HG03135 (cell line): ENCODE results near the gene TMEM178A.

ENCODE experiments used
- ATAC-seq: cut with Tn5 transposase; IDR thresholded peaks from one replicate; pipeline ENCODE4 v1.9.1; 2021; ENCODE audit warnings: mild to moderate bottlenecking, moderate library complexity; ENCODE audit not compliant: unreplicated experiment

TMEM178A gene

DNA sequence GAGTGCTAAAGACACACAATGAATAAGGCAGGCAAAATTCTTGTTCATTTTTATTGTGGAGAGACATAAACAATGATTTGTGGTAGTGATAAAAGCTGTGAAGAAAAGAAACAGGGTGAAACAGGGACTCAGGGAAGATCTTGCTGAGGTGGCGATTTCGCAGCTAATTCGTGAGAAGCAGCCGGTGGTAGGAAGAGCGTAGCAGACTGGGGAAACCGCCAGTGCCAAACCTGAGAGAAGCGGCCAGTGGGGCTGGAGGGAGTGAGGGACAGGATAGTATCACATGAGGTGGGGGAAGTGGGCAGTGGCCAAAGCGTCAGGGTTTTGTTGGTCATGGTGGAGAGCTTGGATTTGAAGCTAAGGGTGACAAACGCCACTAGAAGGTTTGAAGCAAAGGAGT lies 42.3 kb downstream of the TMEM178A start:
- no peak for ATAC-seq

- no peak for ATAC-seq
Measured at GRCh38 chr2:39710807-39711206, 45.1 kb downstream of the TMEM178A start.

GRCh38 chr2:39712953-39713352 lies 47.2 kb downstream of the TMEM178A start:
- ATAC-seq, result no peak

- ATAC-seq, result no peak
Measured at GRCh38 chr2:39715095-39715494, 49.4 kb downstream of the TMEM178A start.

DNA sequence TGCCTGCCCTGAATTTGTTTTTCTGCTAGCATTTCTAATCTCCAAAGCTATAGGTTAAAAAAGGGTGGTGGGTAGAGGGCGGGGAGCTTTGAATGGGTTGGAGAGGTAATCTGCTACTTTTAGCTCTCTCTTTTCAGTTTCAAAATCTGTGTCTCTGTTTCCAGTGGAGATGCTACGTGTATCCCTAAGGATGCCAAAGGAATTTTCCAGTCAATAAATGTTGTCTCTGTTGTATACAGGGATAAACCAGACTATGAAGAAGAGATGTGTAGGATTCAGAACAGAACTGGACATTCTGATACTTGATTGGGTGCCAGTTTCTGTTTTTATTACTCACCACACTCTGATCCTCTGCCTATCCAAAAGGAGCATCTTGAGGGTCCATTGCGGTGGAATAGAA lies 50.1 kb downstream of the TMEM178A start:
- ATAC-seq, result no peak

- no peak for ATAC-seq
Measured at GRCh38 chr2:39717067-39717466, 51.4 kb downstream of the TMEM178A start.

DNA sequence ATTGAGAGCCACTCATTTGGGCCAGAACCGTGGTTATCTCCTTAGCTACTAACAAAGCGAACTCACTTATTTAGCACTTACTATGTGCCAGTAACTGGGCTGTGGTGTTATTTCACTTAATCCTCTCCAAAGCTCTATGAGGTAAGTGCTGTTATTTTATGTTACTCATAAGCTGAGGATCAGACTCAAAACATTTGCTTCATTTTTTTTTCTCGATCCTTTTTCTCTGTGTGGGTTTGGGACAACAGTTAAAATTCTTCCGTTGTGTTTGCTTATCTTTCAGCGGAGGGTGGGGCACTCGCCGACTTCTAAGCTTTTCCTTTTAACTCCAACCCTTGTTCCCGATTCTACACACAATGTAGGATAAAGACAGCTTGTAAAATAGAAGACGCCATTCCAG lies 52.8 kb downstream of the TMEM178A start:
- no peak for ATAC-seq

GRCh38 chr2:39719317-39719716 lies 53.6 kb downstream of the TMEM178A start:
- ATAC-seq, result no peak

GRCh38 chr2:39720970-39721369 lies 55.3 kb downstream of the TMEM178A start:
- no peak for ATAC-seq

DNA sequence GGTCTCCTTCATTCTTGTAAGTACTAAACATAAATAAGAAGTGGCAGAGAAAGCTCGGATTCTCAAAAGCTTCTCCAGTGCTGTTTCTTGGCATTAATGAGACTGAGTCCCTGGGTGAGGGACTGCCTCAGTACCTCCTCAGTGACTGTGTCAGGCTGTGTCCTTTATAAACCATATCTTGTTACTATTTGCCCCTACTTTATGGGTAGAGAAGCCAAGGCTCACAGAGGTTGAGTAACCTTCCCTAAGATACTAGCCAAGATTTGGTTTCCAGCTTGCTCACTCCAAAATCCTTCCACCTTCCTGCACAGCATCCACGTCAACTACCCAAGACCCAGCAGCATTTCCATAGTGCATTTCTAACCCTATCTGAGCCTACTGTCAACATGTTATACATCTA lies 57.8 kb downstream of the TMEM178A start:
- ATAC-seq, result no peak

DNA sequence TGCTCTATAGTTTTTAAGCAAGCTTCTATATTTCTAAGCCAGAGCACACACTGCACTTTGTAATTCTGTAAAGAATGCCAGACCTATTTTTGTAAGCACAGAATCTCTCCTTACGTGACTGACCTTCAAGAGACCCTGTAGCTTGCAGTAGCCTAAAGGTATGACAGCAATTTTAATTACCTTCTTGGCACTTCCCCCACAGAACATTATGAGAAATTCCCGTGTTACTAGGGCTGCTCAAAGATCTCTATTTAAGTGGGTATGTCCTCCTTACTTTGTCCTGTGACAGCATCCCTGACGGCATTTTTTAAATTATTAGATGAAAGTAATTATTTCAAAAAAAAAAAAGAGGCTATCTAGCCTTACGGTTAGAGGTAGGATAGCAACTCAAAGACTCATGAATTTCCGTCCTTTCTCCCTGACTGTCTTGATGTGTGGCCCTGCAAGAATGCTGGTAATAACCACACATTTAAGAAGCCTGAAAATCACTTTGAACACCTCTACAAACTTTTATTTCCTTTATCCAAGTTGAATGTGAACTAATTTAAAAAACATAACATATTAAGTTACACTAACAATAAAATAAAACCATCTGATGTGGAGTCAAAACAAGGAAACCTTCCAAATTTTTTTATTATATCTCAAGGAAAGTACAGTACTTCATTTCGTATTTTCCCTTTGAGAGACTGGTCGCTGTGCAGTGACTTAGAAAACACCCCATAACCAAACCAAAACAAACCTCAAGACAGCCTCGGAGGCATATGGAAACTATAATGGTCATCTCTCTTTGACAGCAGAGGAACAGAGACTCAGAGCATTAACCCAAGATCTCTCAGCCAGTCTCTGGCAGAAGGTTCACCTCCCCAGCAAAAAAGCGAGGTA lies 58.5 kb downstream of the TMEM178A start:
- ATAC-seq, result no peak

DNA sequence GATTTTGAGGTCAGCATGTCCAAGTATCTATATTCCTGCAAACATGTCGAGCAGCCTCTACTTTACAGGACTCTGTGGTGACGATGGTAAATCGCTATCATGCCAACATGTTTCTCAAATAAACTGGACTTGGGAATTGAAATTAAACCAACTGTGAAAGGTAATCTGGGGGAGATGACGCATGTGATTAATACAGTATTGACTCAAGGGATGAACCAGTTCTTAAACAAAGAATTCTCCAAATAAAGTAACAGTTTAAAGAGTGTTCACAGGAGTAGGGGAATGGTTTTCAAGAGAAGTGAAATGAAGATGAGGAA lies 59.1 kb downstream of the TMEM178A start:
- no peak for ATAC-seq

DNA sequence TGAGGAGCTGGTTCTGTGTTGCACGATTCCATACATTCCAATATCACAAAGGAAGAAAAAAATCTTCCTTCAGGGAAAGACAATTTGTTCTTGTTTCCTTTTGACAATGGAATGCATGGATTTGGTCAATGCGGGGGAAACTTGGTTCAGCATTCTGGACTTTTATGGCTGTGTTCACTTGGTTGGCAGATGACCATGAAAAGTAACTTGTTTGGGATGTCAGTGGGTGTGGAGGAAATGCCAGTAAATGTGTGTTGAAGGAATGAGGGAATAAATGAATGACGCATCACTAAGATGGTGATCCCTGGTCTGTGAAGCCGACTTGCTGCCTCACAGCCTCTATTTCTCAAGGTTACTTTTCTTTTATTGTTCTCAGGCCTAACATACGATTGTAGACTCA lies 59.7 kb downstream of the TMEM178A start:
- ATAC-seq, result no peak

GRCh38 chr2:39728085-39728484 lies 62.4 kb downstream of the TMEM178A start:
- peak; percentile 82 for ATAC-seq

DNA sequence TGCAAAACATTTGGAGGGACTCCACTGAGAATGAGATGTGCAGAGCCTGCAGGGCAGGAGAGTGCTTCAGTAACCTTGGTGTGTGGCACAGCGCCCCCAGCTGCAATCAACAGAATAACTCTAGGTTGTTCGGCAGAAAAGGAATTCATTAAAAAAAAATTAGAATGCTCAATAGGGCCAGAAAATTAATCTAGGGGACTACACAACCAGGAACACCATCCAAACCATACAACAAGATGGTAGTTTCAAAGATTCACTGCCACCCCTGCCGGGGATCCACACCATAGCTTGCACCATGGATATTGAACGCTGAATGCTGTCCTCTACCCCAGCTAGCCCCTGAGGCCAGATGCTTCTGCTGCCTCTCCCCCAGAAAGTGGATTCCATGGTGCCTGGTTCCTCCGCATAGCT lies 63.2 kb downstream of the TMEM178A start:
- ATAC-seq, result peak; percentile 42

- ATAC-seq, result no peak
Measured at GRCh38 chr2:39730276-39730675, 64.6 kb downstream of the TMEM178A start.

GRCh38 chr2:39730685-39731302 lies 65.1 kb downstream of the TMEM178A start:
- no peak for ATAC-seq

DNA sequence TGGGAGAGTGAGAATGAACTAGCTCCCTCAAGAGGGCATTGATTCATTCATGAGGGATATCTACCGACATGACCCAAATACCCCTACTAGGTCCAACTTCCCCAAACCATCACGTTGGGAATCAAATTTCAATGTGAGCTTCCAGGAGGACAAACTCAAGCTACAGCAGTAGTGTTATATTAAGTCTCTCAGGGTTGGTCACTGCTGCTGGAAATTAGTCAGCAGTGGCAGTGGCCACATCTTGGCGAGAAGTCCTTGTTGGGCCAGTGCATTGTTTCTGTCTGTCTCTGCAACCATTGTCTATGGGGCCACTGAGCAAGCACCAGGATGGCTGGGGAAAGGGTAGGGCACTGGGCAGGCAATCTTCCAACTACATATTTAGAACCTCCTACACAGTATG lies 65.8 kb downstream of the TMEM178A start:
- no peak for ATAC-seq

GRCh38 chr2:39732482-39732881 lies 66.8 kb downstream of the TMEM178A start:
- ATAC-seq, result no peak

GRCh38 chr2:39733070-39733674 lies 67.5 kb downstream of the TMEM178A start:
- no peak for ATAC-seq

DNA sequence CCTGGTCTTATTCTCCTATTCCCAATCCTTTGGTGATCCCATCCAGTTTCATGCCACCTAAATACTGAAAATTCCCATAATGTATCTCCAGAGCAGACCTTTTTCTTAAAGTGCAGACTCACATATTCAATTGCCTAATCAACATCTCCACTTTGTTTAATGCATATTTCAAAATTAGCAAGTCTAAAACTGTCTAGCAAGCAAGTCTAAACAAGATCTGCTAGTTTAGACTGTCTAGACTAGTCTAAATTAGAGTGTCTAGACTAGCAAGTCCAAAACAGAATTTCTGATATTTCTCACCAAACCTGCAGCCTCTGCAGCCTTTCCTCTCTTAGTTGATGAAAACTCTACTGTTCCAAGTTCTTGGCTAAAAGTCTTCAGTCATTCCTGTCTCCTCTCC lies 68.7 kb downstream of the TMEM178A start:
- no peak for ATAC-seq

DNA sequence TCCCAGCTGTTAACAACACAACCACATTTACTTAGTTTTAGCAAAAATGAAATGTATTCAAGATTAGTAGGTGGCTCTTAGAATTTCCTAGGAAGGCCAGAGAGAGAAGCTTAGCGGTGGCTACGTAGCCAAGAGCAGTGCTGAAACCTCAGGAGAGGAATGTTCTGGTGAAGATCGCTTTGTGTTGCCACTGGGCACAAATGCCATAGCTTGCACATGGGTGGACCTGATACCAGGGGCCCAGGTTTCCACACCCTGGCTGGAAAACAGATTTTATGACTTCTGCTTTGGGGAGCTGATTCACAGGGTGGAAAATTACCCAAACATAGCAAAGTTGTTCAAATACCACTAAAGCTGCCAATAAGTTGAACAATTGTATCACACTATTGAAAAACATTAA lies 69.9 kb downstream of the TMEM178A start:
- ATAC-seq, result no peak
